GM19397 (cell line): ENCODE data around the gene NFRKB.
A peak's percentile ranks its signal among the peaks of the same experiment; 100 is the strongest.

Experiments used
- ATAC-seq: cut with Tn5 transposase; IDR thresholded peaks from one replicate; pipeline ENCODE4 v1.9.1; 2021; ENCODE audit warnings: mild to moderate bottlenecking, moderate library complexity; ENCODE audit not compliant: unreplicated experiment

Gene NFRKB

DNA sequence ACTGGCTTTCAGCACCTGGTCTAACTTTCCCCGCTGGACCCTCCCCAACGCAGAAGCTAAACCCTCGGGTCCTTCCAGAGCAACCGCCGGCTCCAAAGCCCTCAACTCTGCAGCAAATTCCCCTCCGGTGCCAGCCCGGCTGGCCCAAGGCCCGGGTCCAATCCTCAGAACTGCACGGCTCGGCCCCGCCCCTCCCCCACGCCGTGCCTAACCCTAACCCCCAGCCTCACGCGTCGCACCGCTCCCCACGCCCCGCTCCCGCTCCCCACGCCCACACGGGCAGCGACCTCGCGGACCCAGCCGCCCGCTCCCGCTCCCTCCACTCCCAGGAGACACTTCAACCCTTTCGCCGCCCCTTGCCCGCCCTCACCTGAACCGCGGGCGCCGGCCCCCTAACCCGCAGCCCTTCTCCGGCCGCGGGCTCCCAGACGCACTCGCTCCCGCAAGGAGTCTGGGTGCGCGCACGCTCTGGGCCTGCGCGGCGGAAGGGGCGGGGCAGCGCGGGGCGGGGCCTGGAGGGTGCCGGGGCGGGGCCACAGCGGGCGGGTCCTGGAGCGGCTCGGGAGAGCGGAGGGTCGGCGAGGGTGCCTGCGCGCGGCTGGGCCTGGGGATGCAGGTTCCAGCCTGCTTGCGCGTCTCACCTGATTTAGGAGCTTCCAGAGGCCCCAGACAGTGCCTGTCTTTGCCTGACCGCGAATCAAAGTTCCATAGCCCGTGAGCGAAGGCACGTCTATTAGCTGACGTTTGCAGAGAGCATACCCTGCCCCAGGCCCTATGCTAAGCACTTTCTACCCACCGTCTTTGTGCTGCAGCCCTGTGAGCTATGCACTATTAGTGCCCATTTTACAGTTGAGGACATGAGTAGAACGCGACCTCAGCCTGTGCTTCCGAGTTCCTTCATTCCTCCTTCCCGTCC lies at the start of gene NFRKB:
TSS of gene NFRKB (minus strand) at position 453 of the 916 bp plus-strand sequence. CDS start 2,729 bp downstream, outside the sequence.
- ATAC-seq = peak; percentile 96

DNA sequence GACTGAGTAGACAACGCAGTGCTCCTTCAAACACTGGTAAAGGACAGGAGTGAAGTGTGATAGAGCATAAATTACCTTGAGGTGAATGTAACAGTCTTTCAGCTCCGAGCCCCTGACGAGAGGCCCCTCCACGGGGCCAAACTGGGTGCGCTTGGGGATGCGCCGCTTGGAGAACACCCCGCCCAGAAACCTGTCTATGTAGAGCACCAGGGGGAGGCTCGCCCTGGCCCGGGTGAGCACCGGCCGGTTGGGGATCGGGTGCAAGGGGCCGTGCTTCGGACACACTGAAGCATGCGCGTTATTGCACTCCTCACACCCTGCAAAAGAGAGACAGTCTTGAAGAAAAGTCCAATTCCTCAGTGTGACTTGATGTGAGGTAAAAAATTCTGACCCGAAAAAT lies 49.3 kb upstream of the NFRKB start:
- ATAC-seq = no peak

DNA sequence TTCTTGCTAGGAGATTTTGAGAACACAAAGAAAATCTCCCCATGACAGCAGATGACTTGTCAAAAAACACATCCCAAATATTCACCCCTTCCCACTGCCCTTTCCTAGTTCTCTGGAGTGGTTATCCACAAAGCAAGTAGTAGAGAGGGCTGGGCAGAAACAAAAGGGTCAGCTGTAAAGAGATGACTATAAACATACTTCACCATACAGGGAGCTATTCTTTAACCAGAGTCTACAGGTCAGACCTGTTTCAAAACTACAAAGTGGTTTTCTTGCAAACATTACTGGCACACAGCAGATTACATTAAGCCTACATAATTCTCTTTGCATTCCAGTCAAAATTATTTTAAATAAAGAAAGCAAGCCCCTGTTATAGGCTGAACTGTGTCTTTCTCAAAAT lies 47.7 kb upstream of the NFRKB start:
- no peak for ATAC-seq

GRCh38 chr11:129939510-129939909 lies 44.1 kb upstream of the NFRKB start:
- no peak for ATAC-seq

- no peak for ATAC-seq
Measured at GRCh38 chr11:129938764-129939163, 43.4 kb upstream of the NFRKB start.

DNA sequence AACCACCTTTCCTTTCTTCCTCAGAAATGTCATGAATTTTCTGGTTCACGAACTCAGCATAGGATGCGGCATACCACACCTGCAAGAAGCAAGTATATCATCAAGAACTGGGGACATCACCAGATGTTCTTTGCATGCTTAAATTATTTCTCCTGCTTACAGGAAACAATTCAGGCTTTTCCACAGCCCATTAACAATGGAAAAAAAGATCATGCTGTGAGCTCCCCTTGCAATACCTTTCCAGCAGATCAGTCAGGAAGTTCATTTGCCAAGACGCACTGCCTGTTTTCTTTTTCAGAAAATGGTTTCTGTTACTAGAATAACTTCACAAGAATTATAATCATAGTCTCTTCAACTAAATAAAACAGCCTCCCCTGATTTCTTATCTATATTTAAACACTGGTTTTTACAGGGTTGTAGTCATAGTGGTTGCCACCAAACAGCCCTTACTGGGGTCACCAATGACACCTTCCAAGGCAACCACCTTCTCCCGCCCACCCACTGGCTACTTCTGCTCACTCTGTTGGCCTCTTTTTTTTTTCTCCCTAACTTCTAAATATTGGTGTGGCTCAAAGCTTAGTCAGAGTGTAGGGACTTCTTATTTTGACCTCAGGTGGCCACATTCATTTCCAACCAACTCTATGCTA lies 42.3 kb upstream of the NFRKB start:
- no peak for ATAC-seq

DNA sequence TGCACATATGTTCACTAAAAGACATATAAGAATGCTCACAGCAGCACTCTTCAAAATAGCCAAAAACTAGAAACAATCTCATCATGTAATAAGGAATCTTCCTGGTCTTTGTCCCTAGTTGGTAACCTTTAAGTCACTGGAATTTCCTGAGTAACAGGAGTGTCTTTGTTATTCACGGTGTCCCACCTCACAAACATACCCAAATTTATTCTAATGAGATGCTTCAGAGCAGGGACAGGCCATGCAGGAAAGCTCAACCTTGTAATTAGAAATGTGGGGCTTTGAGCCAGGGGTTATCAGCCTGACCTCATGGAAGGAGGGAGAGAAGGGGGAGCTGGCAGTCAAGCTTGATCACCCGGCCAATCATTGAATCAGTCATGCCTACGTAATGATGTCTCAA lies 40.3 kb upstream of the NFRKB start:
- no peak for ATAC-seq

- ATAC-seq = no peak
Measured at GRCh38 chr11:129933891-129934290, 38.5 kb upstream of the NFRKB start.

- no peak for ATAC-seq
Measured at GRCh38 chr11:129933262-129933661, 37.9 kb upstream of the NFRKB start.

DNA sequence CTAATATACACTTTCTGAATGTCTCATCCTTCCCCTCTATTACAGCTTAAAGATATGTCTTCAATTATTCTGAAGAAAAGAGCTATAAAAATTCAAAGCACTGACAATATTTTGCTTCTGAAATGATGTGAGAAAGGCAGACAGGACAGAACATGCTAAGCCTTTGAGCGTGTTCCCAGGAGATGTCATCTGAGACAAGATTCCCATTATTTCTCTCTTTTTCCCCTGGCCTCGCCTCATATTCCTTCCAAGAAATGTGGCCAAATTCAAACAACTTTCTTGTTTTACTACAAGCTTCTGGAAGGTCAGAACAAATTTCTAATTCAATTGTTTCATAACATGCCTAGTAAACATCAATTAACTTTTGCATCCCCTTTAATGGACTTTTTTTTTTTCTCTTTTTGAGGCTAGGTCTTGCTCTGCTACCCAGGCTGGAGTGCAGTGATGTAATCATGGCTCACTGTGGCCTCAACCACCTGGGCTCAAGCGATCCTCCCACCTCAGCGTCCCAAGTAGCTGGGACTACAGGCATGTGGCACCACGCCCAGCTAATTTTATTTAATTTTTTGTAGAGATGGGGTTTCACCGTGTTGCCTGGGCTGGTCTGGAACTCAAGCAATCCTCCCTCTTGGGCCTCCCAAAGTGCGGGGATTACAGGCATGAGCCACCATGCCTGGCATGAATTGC lies 37.1 kb upstream of the NFRKB start:
- no peak for ATAC-seq

- ATAC-seq = no peak
Measured at GRCh38 chr11:129930743-129931142, 35.4 kb upstream of the NFRKB start.

DNA sequence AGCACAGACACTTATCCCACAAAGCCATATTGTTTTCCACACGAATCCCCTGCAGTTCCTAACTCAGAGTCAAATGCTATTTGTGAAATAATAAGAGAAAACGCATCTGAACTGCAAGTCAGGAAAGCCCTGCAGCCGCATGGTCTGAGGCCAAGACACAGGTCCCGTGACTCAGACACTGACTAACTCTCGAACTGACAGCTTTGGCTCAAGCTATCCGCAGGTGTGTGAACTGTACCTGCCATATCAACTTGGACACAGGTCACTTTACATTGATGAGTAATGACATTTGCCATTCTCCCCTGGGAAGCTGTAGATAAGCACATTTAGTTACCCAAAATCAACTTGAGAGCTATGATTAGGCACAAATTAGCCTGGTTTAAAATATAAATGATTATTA lies 34.9 kb upstream of the NFRKB start:
- ATAC-seq = no peak

DNA sequence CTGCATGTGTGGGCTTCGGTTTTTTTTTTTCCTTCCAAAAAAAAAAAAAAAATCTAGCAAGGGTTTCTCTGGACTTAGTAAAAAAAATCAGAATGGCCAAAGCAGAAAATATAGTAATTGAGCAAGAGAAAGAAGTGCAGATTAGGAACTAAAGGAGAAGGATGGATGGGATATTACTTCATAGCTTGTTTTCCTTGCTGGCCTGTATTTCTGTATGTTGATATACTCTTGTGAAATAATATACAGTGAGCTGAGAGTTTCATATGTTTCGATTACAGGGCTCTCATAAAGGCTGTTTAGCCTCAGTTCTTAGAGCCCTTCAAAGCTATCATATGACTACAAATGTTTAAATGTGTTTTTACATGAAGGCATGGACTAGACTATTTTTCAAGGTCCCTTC lies 34.3 kb upstream of the NFRKB start:
- no peak for ATAC-seq

- ATAC-seq = no peak
Measured at GRCh38 chr11:129928923-129929692, 33.7 kb upstream of the NFRKB start.

DNA sequence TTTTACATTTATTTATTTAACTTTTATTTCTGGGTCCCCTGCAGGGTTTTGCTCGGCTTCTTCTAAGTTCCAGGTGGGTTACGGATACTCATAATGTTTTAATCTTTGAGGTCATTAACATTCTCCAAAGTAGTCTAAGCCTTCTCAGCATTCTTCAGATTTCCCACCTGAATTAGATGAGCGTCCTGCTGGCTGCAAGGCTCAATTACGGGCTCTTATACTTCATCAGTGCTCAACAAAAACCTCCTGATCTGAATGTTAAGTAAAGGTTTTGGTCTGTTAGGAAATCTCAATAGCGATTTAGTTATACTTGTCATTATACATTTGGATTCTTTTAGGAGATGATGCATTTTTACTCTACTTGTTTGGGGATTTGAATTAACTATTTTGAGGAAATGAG lies 27.3 kb upstream of the NFRKB start:
- ATAC-seq = no peak

DNA sequence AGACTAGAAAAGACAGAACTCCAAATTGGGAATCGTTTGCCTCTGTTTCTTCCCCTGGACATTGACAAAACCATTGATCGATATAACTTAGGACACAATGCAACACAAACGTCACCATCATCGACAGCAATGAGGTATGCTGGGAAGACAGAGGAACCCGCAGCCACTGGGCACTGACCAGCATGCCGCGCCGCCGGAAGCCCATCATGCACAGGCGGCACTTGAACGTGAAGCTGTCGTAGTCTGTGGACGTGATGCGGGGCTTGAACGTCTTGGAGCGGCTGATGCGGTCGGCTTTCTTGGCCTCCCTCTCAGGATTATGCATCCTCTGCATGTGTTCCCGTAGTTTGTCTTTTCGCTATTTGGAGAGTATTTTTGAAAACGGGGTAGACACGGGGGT lies 23.0 kb upstream of the NFRKB start:
- no peak for ATAC-seq

DNA sequence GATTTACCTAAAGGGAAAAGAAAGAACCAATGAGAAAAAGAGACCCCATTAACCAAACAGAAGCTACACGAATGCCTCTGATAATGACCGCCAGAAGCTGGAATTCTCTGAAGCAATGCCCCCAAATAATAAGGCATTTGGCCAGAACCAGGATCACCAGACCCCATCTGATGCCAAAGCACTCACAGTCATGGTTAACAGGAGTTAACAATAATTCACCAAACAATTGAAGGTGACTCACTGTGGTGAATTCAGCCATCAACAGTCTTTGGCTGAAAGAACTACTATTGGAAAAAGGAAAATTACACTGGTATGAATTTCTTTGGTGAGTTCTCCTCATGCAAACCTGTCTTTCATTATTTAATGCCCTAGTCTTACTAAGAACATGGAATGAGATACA lies 21.9 kb upstream of the NFRKB start:
- ATAC-seq = no peak

GRCh38 chr11:129911298-129911697 lies 15.9 kb upstream of the NFRKB start:
- no peak for ATAC-seq

- ATAC-seq = no peak
Measured at GRCh38 chr11:129910360-129910759, 15.0 kb upstream of the NFRKB start.

GRCh38 chr11:129905402-129905801 lies 10.0 kb upstream of the NFRKB start:
- ATAC-seq = no peak

GRCh38 chr11:129896062-129896461 lies 684 bp upstream of the NFRKB start:
- no peak for ATAC-seq
